ENCODE results near the gene PHYKPL. TPM values are rescaled to one million over a fixed set of nuclear protein-coding genes. Genes with fewer than 3 reads are reported as not detected.

The PHYKPL gene
- 6.3 and 6.7 TPM in 2 replicates for polyA plus RNA-seq (2014; cell fraction: cytosol; rRNA removed)
- 45.2 and 56.1 TPM in 2 replicates for polyA plus RNA-seq (2014; cell fraction: nucleus; rRNA removed)

- DNase-seq (ENCODE audit: low spot score): peak; percentile 77
Observed at GRCh38 chr5:178232124-178232919, at the start of gene PHYKPL. PHYKPL (minus strand) TSS chr5:178232802; CDS start chr5:178232550, 252 bp downstream.

- no peak for DNase-seq (ENCODE audit: low spot score)
Observed at GRCh38 chr5:178282391-178282790, 49.8 kb upstream of the PHYKPL start.

DNA sequence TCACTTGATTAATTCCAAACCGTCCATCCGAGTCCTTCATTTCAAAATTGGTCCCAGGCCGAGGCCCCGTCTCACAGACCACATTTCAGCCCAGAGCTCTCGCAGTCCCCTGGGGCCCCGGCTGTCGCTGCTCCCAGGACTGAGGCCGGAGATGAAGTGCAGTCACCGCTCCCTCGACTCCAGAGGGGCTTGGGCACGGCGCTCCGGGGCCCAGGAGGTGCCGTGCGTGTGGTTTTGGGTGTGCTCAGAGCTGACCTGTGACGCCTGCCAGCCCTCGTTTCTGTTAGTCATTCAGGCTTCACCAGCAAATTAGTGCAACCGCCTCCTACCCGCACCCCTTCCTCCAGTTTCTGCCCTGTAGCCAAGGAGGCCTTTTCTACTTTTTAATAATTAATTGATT lies 48.7 kb upstream of the PHYKPL start:
- peak; percentile 31 for DNase-seq (ENCODE audit: low spot score)

GRCh38 chr5:178280631-178281030 lies 48.0 kb upstream of the PHYKPL start:
- DNase-seq (ENCODE audit: low spot score): no peak

DNA sequence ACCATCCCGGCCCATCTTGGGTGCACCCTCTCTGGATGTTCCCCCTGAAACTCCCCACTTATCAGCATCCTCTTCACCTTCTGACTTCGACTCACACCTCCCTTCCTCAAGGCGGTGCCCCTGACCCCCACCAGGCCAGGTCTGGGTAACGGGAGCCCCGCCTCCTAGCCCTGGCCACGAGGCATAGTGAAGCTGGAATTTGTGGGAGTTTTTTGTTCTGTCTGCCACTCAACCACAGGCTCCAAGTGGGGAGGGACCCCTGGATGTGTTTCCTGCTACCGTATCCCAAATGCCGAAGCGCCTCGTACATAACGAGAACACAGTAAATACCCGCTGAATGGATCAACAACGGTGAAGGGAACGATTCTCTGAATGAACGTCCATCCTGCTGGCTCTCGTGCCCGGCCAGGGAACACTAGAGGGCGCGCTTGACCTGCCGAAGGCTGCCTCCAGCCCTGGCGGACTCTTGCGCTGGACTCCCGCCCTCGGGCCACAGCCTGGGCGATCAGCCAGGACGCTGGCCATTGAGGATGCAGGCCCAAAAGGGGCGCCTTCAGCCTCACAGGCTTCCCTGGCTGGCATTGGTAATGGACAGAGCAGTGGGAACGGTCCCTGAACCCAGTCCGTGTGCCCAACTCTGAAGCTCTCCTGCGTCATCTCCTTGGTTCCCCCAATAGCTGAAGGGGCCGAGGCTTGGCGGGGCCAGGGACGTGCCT lies 47.3 kb upstream of the PHYKPL start:
- DNase-seq (ENCODE audit: low spot score): peak; percentile 60

DNA sequence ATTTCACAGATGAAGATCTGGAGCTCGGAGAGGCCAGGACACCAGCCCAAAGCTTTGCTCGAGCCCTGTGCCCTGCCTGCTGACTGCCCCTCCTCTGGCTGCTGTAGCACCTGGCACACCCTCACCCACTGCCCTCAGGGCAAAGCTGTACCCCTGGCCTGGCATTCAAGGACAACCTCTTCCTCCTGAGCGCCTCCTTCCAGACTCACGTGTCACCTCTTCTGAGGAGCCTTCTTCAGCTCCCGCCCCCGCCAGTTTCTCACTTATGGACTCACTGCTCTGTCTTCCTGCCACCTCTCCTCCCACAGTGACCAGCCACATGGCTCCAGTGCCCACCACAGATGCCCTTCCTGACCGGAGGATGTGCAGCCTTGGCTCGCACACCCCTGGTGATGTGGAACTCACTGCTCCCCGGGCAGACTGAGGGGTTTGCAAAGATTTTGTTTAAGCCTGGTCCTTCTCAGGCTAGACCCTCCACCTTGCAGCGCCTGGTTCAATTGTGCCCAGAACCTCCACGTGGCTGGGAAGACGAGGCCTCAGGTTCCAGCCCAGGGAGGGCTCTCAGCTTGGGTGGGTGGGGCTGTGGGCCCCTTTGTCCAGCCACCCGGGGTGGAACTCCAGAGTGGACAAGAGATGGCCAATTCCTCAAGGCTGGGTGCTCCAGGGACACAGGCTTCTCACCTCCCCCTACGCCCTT lies 46.6 kb upstream of the PHYKPL start:
- DNase-seq (ENCODE audit: low spot score): no peak

DNA sequence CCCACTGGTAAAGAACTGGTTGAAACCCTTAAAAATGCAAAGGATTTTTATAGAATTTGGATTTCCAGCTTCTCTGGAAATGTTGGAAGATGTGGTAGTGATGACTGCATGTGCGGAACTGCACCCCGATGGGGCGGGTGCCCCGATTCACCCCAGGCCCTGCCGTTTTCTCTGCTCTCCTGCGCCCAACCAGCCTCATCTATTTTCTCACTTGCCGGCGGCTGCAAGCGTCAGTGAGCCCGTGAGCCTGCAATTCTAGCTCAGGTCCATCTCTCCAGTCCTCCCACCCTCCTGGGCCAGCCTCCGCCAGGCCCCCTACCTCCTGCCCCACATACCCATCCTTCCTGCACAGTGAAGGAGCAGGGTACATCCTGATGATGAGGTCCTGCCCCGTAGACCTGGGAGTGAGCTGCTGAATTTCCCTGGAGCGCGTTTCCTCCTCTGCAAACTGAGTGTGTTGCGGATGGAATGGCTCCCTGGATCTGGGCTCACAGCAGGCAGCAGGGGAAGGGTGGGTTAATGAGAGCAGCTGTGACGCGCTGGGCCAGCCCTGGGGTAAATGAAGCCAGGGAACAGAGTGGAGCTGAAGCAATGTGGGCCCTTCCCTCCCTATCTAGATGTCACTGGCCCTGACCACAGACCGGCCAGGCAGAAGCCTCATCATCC lies 45.9 kb upstream of the PHYKPL start:
- no peak for DNase-seq (ENCODE audit: low spot score)

DNA sequence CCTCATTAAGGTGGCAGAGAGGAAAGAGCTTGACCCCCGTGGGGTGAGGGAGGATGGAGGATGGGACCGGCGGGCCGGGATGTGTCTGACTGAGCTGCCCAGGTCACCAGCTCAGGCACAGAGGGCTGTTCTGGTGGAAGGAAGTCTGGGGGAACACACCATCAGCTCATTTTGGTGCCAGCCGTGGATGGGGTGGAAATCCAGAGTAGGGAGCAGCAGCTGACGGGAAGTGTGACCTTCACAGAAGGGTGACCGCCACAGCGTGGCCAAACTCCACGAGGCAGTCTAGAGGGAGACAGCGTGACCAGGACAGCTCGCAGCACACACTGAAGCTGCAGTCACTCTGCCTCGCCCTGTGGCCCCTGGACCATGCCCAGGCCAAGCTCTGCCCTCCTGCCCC lies 45.3 kb upstream of the PHYKPL start:
- no peak for DNase-seq (ENCODE audit: low spot score)

DNA sequence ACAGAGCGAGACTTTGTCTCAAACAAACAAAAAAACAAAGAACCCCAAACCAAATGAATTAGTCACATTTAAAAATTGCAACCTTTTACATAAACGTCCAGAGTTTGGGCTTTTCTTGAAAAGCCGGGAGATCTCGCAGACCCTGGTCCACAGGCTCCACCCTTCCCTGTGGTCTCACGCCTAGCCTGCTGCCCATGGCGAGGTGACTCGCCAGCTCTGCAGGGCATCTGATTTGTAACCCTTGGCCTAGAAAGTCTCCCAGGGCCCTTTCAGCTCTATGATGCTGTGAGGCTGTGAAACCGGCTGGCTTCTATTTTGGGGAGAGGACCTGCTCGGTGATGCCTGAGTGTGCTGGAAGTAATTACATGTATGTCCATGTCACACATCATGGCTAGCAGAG lies 44.7 kb upstream of the PHYKPL start:
- no peak for DNase-seq (ENCODE audit: low spot score)

DNA sequence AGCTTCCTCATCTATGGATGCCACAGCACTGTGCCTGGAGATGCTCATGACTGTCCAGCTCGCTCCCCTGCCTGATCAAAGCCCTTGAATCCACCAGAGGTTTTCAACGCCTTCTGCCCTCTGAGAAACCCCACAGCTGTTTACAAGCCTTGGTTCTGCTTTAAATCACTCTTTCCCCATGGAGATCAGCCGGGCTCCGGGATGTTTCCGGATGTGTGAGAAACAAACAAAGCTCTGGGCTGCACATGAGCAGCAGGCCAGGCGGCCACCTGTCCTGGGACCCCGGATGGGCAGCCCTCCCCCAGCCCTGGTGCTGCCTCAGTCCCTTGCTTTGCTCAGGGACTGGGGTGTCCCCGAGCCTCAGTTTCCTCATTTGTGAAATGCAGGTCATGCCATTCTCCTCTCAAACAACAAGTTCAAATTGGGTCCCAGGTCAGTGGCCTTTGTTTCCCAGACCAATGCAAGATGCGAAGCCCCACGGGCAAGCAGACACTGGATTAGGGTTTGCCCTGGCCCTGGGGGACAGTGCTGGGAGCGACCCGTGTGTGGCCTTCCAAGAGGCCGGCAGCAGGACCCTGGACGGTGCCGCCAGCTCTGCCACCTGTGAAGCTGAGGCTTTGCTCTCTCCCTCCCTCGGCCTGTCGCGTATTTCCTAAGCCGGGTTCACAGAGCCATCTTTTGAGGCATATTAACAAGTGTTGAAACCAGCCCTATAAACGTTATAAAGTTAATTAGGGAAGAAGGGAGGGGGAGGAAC lies 42.4 kb upstream of the PHYKPL start:
- DNase-seq (ENCODE audit: low spot score): no peak

GRCh38 chr5:178273665-178274541 lies 41.3 kb upstream of the PHYKPL start:
- no peak for DNase-seq (ENCODE audit: low spot score)

DNA sequence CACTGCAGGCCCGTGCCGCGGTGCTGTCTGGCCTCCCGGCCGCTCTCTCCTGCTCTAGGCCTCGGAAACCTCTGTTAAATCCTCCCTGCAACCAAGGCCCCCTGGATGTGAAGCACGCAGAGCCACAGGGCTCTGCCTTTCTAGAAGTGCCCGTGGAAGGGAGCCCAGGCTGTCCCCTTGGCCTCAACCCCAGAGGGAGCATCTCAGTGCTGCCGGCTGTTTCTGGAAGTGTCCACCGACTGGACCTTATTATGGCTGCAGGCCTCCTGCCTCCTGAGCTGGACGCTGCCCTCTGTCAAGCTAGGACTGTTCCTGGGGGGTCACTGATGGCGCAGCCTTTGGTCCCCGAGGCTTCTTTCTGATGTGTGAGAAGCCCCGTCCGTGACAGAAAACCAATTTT lies 40.4 kb upstream of the PHYKPL start:
- no peak for DNase-seq (ENCODE audit: low spot score)

DNA sequence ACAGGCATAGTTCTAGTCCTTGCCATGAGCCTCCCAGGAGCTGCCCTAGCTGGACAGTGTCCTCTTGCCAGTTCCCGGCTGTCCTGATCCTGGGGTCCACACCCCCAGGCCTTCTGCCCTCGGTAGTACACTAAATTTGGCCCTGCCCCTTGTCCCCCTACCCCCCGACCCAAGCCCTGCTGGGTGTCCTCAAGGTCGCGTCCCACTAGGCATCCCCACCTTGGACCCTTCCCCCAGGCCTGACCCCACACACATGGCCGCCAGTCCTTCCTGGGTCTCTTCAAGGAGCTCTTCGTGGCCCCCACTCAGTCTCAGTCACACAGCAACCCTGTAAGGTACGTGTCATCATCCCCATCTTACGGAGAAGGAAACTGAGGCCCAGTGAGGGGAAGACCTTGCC lies 40.0 kb upstream of the PHYKPL start:
- DNase-seq (ENCODE audit: low spot score): no peak

GRCh38 chr5:178271726-178272479 lies 39.3 kb upstream of the PHYKPL start:
- no peak for DNase-seq (ENCODE audit: low spot score)

DNA sequence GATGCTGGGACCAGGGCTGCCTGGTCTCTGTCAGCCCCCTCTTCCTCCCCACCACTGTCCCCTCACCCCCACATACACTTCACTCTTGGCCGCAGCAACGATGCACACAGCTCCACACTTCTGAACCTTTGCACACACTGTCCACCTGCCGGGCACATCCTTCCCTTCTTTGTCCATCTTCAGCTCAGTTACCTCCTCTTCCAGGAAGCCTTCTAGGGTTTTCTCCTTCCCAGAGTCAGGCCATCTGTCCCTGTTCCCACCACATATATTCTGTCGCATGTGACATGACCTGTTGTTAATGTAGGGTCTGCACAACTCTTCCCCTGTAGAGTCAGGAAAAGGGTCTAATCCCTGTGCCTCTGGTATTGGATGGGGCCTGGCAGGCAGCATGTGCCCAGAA lies 38.6 kb upstream of the PHYKPL start:
- no peak for DNase-seq (ENCODE audit: low spot score)

GRCh38 chr5:178269499-178269898 lies 36.9 kb upstream of the PHYKPL start:
- no peak for DNase-seq (ENCODE audit: low spot score)

DNA sequence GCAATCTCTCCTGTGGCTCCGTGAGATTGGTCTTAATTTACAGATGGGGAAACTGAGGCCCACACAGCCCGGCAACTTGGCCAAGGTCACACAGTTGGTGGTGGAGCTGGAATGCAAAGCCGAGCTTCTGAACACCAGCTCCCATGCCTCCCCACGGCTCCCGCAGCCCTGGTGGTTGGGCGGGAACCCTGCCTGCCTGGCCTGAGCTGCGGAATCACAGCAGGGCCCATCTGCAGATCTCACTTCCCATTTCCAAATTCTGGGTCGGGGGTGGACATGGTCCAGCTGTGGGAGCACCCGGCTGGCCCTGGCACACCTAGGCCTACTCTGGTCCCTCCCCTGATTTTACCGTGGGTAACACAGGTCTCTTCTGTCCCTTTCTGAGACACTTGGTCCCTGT lies 35.3 kb upstream of the PHYKPL start:
- no peak for DNase-seq (ENCODE audit: low spot score)

- no peak for DNase-seq (ENCODE audit: low spot score)
Observed at GRCh38 chr5:178267245-178267644, 34.6 kb upstream of the PHYKPL start.

DNA sequence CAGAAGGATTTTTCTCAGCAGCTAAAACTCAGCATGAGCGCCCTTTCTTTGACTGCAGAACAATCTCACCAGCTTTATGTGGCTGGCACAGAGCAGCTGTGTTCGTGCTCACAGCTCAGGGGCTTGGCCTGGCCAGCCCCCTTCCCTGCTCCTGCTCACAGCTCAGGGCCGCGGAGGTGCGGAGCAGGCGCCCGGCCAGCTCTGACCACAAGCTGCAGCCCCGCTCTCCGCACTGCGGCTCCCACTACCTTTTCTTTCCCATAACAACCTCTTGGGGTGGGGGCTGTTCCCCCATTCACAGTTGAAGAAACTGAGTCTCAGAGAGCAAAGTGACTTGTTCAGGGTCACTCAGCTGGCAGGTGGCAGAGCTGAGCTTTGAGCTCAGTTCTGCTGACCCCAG lies 34.0 kb upstream of the PHYKPL start:
- no peak for DNase-seq (ENCODE audit: low spot score)
